HCT116 (cell line): ENCODE data around the gene GPC5. TPM values are rescaled to one million over a fixed set of nuclear protein-coding genes. Genes with fewer than 3 reads are reported as not detected.

Experiments
- ATAC-seq: fragments of 200-7000 bp; cut with Tn5 transposase; 2 replicates; pipeline ENCODE4 v1.9.1; 2020; ENCODE audit warnings: mild to moderate bottlenecking, moderate library complexity
- BruUV-seq: library from RNA; stranded (reverse); fragments of 400-500 nt; replicated peaks from 2 replicates; lab custom pipeline; 2021; lab: Mats Ljungman, UMichigan
- CTCF ChIA-PET: fragments of 300-600 bp; sonication (Branson Sonifier 250); formaldehyde crosslinking; loops from one replicate; lab custom pipeline; 2021; ENCODE audit warnings: antibody characterized with exemption; lab: Charles Lee
- POLR2A ChIA-PET: fragments of 300-600, 350-600 bp; sonication (Branson Sonifier 250); formaldehyde crosslinking; loops from one replicate; lab custom pipeline; 2021; ENCODE audit warnings: antibody characterized with exemption; lab: Charles Lee
- RAD21 ChIA-PET, 2 experiments: fragments of 300-600 bp; sonication (Branson Sonifier 250); formaldehyde crosslinking; loops; one replicate each; lab custom pipeline; 2023; ENCODE audit warnings: low total read pairs in 2 of 2; ENCODE audit not compliant: uncharacterized antibody in 2 of 2, unreplicated experiment in 2 of 2, low non-redundant PET in 1 of 2; lab: Charles Lee
- DNase-seq: peaks from one replicate; pipeline ENCODE4 v3.0.0-alpha.2; 2010; ENCODE audit warnings: low read depth, low spot score
- H2AFZ ChIP-seq: fragments of 200-600 bp; shearing (Covaris generic), sonication (generic); 2 replicates; pipeline ENCODE4 v1.6.1; 2017; ENCODE audit warnings: low read depth, mixed run types, mixed read lengths, antibody characterized with exemption, low read length; ENCODE audit not compliant: poor library complexity, severe bottlenecking
- H3K27ac ChIP-seq: 2 replicates; pipeline ENCODE4 v1.5.1; 2012; ENCODE audit warnings: low read depth, low read length
- H3K27me3 ChIP-seq: fragments of 200-600 bp; sonication (generic); 2 replicates; pipeline ENCODE4 v1.6.1; 2016; ENCODE audit warnings: mixed run types, low read length, mixed read lengths; ENCODE audit not compliant: insufficient read depth
- H3K36me3 ChIP-seq, 2 experiments: fragments of 200-500 bp in 1 of 2; fragments of 200-600 bp in 1 of 2; sonication (Bioruptor generic) in 1 of 2; sonication (generic) in 1 of 2; 2 replicates each; pipeline versions ENCODE4 v1.5.1 to v1.6.1; 2014 to 2016; ENCODE audit warnings: low read length in 2 of 2, inconsistent platforms in 1 of 2, mixed read lengths in 1 of 2, mixed run types in 1 of 2; ENCODE audit not compliant: insufficient read depth in 2 of 2, control insufficient read depth in 1 of 2
- H3K4me1 ChIP-seq, 2 experiments: fragments of 200-600 bp in 1 of 2; sonication (generic) in 1 of 2; 2 replicates each; pipeline versions ENCODE4 v1.5.1 to v1.6.1; 2012 to 2017; ENCODE audit warnings: low read length in 2 of 2, inconsistent platforms in 1 of 2, mild to moderate bottlenecking in 1 of 2, mixed read lengths in 1 of 2, mixed run types in 1 of 2, moderate library complexity in 1 of 2; ENCODE audit not compliant: insufficient read depth in 2 of 2, control insufficient read depth in 1 of 2
- H3K4me2 ChIP-seq: fragments of 200-600 bp; sonication (generic); 2 replicates; pipeline ENCODE4 v1.6.1; 2017; ENCODE audit warnings: mixed run types, low read length, mixed read lengths
- H3K4me3 ChIP-seq, 2 experiments: fragments of 200-600 bp in 1 of 2; sonication (generic) in 1 of 2; replicated peaks in 1 of 2; 2 replicates each; pipeline ENCODE4 v1.5.1; 2011 to 2016; ENCODE audit warnings: low read length in 2 of 2, control low read depth in 1 of 2, low read depth in 1 of 2, mild to moderate bottlenecking in 1 of 2, mixed read lengths in 1 of 2, mixed run types in 1 of 2
- H3K79me2 ChIP-seq: fragments of 200-600 bp; sonication (generic); 2 replicates; pipeline ENCODE4 v1.6.1; 2017; ENCODE audit warnings: mild to moderate bottlenecking, mixed run types, low read length, moderate library complexity, mixed read lengths; ENCODE audit not compliant: insufficient read depth
- H3K9ac ChIP-seq: fragments of 200-600 bp; sonication (generic); 2 replicates; pipeline ENCODE4 v1.6.1; 2016; ENCODE audit warnings: low read length, mixed read lengths
- H3K9me2 ChIP-seq: fragments of 200-600 bp; sonication (generic), shearing (Covaris generic); 2 replicates; pipeline ENCODE4 v1.6.1; 2017; ENCODE audit warnings: mixed run types, mild to moderate bottlenecking, moderate library complexity; ENCODE audit not compliant: insufficient read depth
- H3K9me3 ChIP-seq, 2 experiments: fragments of 200-500 bp in 1 of 2; fragments of 200-600 bp in 1 of 2; sonication (Bioruptor generic) in 1 of 2; sonication (generic) in 1 of 2; 2 replicates each; pipeline ENCODE4 v1.6.1; 2014 to 2017; ENCODE audit warnings: low read length in 2 of 2, mixed read lengths in 2 of 2, inconsistent platforms in 1 of 2, low read depth in 1 of 2, mild to moderate bottlenecking in 1 of 2, mixed run types in 1 of 2, moderate library complexity in 1 of 2; ENCODE audit not compliant: control insufficient read depth in 1 of 2, insufficient read depth in 1 of 2
- H4K20me1 ChIP-seq: fragments of 200-600 bp; sonication (generic), shearing (Covaris generic); 2 replicates; pipeline ENCODE4 v1.6.1; 2017; ENCODE audit warnings: mixed run types, mild to moderate bottlenecking, moderate library complexity; ENCODE audit not compliant: insufficient read depth
- ATF3 ChIP-seq: IDR thresholded peaks from 2 replicates; pipeline ENCODE4 v1.6.1; 2012
- ELF1 ChIP-seq: IDR thresholded peaks from 2 replicates; pipeline ENCODE4 v1.6.1; 2012; ENCODE audit warnings: low read depth, borderline replicate concordance
- FOSL1 ChIP-seq: IDR thresholded peaks from 2 replicates; pipeline ENCODE4 v1.6.1; 2012; ENCODE audit warnings: low read depth
- JUND ChIP-seq: IDR thresholded peaks from 2 replicates; pipeline ENCODE4 v1.6.1; 2012
- POLR2A ChIP-seq: IDR thresholded peaks from 2 replicates; pipeline ENCODE4 v1.7.0; 2011; ENCODE audit warnings: borderline replicate concordance; ENCODE audit not compliant: insufficient read depth, insufficient read length; ENCODE audit errors: extremely low read depth
- SP1 ChIP-seq: IDR thresholded peaks from 2 replicates; pipeline ENCODE4 v1.6.1; 2012; ENCODE audit warnings: low read depth
- ZBTB33 ChIP-seq: IDR thresholded peaks from 2 replicates; pipeline ENCODE4 v1.6.1; 2011; ENCODE audit warnings: mild to moderate bottlenecking, low read length, moderate library complexity; ENCODE audit not compliant: insufficient replicate concordance; ENCODE audit errors: extremely low read depth
- ZFX ChIP-seq: fragments of 450-650 bp; IDR thresholded peaks from 2 replicates; pipeline ENCODE4 v1.6.1; 2017
- intact Hi-C: fragments of 100-400 bp; cut with micrococcal nuclease; formaldehyde crosslinking; loops from 2 replicates; pipeline ENCODE4 v1.10.0; 2022
- total RNA-seq: library from RNA; stranded (reverse); gene quantifications from one replicate; pipeline ENCODE4 v1.2.1, GENCODE V29; 2021; ENCODE audit not compliant: unreplicated experiment

The GPC5 gene
- total RNA-seq, 1 experiment from 2014 or later: not detected

- Histone ChIP-seq H3K4me3 (no peak overlapping the region), H3K9ac (no peak overlapping the region), H2AFZ (no peak overlapping the region), H3K27ac (no peak overlapping the region), H3K9me2 (no peaks in the 10 kb centered on the region), H3K4me1 (no peaks in the 10 kb centered on the region), H3K36me3 (no peaks in the 10 kb centered on the region), H4K20me1 (no peaks in the 10 kb centered on the region), H3K27me3 (no peaks in the 10 kb centered on the region), H3K4me2 (no peak overlapping the region), H3K79me2 (no peaks in the 10 kb centered on the region), H3K9me3 (peaks cover 0 to 11% of the 10 kb centered on the region in 2 experiments; a peak in 2 of 4 replicates)
- ATAC-seq (no peak), DNase-seq (no peak)
- intact Hi-C loops: no loop called here
- no TSS peak for BruUV-seq
- no peak for TF ChIP-seq SP1
- no peak for TF ChIP-seq ATF3
- TF ChIP-seq JUND: no peak
- no peak for TF ChIP-seq ZBTB33
- no peak for TF ChIP-seq ZFX
- ChIA-PET CTCF (no interaction called here), POLR2A (no interaction called here), RAD21 (no interaction called here)
Measured at GRCh38 chr13:91557328-91558090, 159.1 kb downstream of the GPC5 start.

- Histone ChIP-seq H3K79me2 (no peaks in the 10 kb centered on the region), H3K9ac (no peak overlapping the region), H3K36me3 (no peaks in the 10 kb centered on the region), H3K27ac (no peak overlapping the region), H3K27me3 (no peaks in the 10 kb centered on the region), H4K20me1 (no peaks in the 10 kb centered on the region), H3K9me2 (no peaks in the 10 kb centered on the region), H3K4me2 (no peak overlapping the region), H3K4me1 (no peaks in the 10 kb centered on the region), H3K9me3 (peaks cover 5 to 15% of the 10 kb centered on the region in 2 experiments; a peak in 2 of 4 replicates), H3K4me3 (no peak overlapping the region), H2AFZ (no peak overlapping the region)
- intact Hi-C loops: no loop called here
- ChIA-PET CTCF (no interaction called here), RAD21 (no interaction called here), POLR2A (no interaction called here)
- no TSS peak for BruUV-seq
- ATAC-seq (no peak), DNase-seq (no peak)
- TF ChIP-seq ELF1 (no peak), JUND (no peak), FOSL1 (no peak), POLR2A (no peak)
Measured at GRCh38 chr13:91563799-91564198, 165.4 kb downstream of the GPC5 start.
